HEK293T (cell line): ENCODE data around the gene MND1.
A peak's percentile ranks its signal among the peaks of the same experiment; 100 is the strongest.

ENCODE experiments used
- CTCF ChIA-PET: fragments of 350-600 bp; formaldehyde crosslinking; extraction: SDS; loops from one replicate; lab custom pipeline; 2021; ENCODE audit warnings: antibody characterized with exemption, inconsistent platforms; lab: Yijun Ruan, JAX
- POLR2A ChIA-PET: fragments of 350-600 bp; formaldehyde crosslinking; extraction: SDS; loops from one replicate; lab custom pipeline; 2020; ENCODE audit warnings: antibody characterized with exemption, inconsistent platforms; lab: Yijun Ruan, JAX
- DNase-seq: peaks from one replicate; pipeline ENCODE4 v3.0.0; 2012; ENCODE audit warnings: mixed read lengths; ENCODE audit errors: extremely low spot score
- ARNT ChIP-seq: fragments of 450-650 bp; IDR thresholded peaks from 2 replicates; pipeline ENCODE4 v1.6.1; 2017; ENCODE audit warnings: mild to moderate bottlenecking
- BHLHE40 ChIP-seq: fragments of 450-650 bp; IDR thresholded peaks from 2 replicates; pipeline ENCODE4 v1.6.1; 2016; ENCODE audit warnings: mild to moderate bottlenecking, moderate library complexity, borderline replicate concordance
- CTBP1 ChIP-seq: fragments of 450-650 bp; IDR thresholded peaks from 2 replicates; pipeline ENCODE4 v1.6.1; 2016; ENCODE audit warnings: borderline replicate concordance
- ELF4 ChIP-seq: fragments of 450-650 bp; IDR thresholded peaks from 2 replicates; pipeline ENCODE4 v1.6.1; 2017; ENCODE audit warnings: antibody characterized with exemption
- FOXA1 ChIP-seq: fragments of 450-650 bp; IDR thresholded peaks from 2 replicates; pipeline ENCODE4 v1.6.1; 2016; ENCODE audit warnings: mild to moderate bottlenecking
- FOXK2 ChIP-seq: fragments of 450-650 bp; IDR thresholded peaks from 2 replicates; pipeline ENCODE4 v1.6.1; 2016; ENCODE audit warnings: mild to moderate bottlenecking
- FOXM1 ChIP-seq: fragments of 450-650 bp; IDR thresholded peaks from 2 replicates; pipeline ENCODE4 v1.6.1; 2017; ENCODE audit warnings: mild to moderate bottlenecking, borderline replicate concordance
- HDGF ChIP-seq: fragments of 450-650 bp; IDR thresholded peaks from 2 replicates; pipeline ENCODE4 v1.6.1; 2017; ENCODE audit warnings: antibody characterized with exemption, borderline replicate concordance
- L3MBTL2 ChIP-seq: fragments of 450-650 bp; conservative IDR thresholded peaks from 2 replicates; pipeline ENCODE4 v1.6.1; 2016; ENCODE audit warnings: mild to moderate bottlenecking
- LEF1 ChIP-seq: fragments of 450-650 bp; IDR thresholded peaks from 2 replicates; pipeline ENCODE4 v1.6.1; 2017; ENCODE audit warnings: mild to moderate bottlenecking, borderline replicate concordance
- NFRKB ChIP-seq: fragments of 450-650 bp; IDR thresholded peaks from 2 replicates; pipeline ENCODE4 v1.6.1; 2016; ENCODE audit warnings: mild to moderate bottlenecking, moderate library complexity
- PKNOX1 ChIP-seq: fragments of 450-650 bp; IDR thresholded peaks from 2 replicates; pipeline ENCODE4 v1.6.1; 2016
- SP1 ChIP-seq: fragments of 450-650 bp; IDR thresholded peaks from 2 replicates; pipeline ENCODE4 v1.6.1; 2017
- SUZ12 ChIP-seq: fragments of 450-650 bp; IDR thresholded peaks from 2 replicates; pipeline ENCODE4 v1.6.1; 2016; ENCODE audit warnings: mild to moderate bottlenecking
- TARDBP ChIP-seq: fragments of 450-650 bp; IDR thresholded peaks from 2 replicates; pipeline ENCODE4 v1.6.1; 2016
- ZNF384 ChIP-seq: fragments of 450-650 bp; IDR thresholded peaks from 2 replicates; pipeline ENCODE4 v1.6.1; 2016

Gene MND1

DNA sequence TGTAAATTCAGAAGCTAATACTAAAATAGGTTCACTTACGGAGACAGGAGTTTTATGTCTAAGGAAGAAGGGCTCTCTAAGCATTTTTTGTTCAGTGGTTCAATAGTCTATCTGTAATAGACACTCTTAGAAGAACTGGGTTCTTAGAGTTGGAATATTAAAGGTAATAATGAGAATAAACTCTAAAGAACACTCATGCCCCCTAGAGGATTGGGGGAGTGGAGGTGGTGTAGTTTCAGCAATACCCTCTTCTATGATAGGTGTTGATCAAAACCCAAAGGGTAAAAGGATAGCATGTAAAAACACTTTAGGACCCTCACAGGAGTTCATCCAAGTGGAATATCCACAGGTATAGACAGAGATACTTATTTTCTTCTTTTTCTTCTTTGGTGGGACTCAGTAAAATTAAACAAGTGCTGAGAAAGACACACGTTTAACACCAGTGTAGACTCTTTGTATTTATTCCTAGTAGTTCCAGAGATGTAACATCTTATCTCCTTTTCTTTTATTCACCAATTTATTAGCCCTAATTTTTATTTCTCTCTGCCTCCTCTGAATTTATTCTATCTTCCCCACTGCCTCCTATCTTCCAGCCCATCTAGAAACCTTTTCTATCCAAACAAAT, 25.7 kb upstream of the MND1 start:
- ChIA-PET POLR2A (no interaction called here), CTCF (interaction anchor here (0.7 to 1.4 kb wide), 7 partner anchors 86 to 176 kb away, joined by 3 to 10 read pairs (median 3); no protein-coding TSS in a partner anchor)
- peak; percentile 55 for DNase-seq
- TF ChIP-seq BHLHE40 (no peak), ARNT (no peak), ZNF384 (no peak), FOXA1 (no peak), LEF1 (no peak), L3MBTL2 (no peak), TARDBP (no peak), FOXK2 (no peak), NFRKB (no peak), ELF4 (no peak)

- POLR2A ChIA-PET: no interaction called here
- no peak for DNase-seq
- CTCF ChIA-PET: interaction anchor here (0.6 to 1.7 kb wide), 2 partner anchors 180 to 211 kb away, joined by 3 to 9 read pairs; no protein-coding TSS in a partner anchor
- TF ChIP-seq SUZ12: no peak
- TF ChIP-seq HDGF: no peak
- no peak for TF ChIP-seq L3MBTL2
- no peak for TF ChIP-seq FOXA1
- no peak for TF ChIP-seq CTBP1
- TF ChIP-seq FOXK2: no peak
- TF ChIP-seq LEF1: no peak
- TF ChIP-seq ZNF384: no peak
- no peak for TF ChIP-seq ELF4
- TF ChIP-seq TARDBP: no peak
- no peak for TF ChIP-seq NFRKB
- TF ChIP-seq SP1: no peak
- TF ChIP-seq PKNOX1: no peak
- no peak for TF ChIP-seq ARNT
- TF ChIP-seq BHLHE40: no peak
- no peak for TF ChIP-seq FOXM1
Measured at GRCh38 chr4:153322791-153323190, 21.7 kb upstream of the MND1 start.

- ChIA-PET CTCF (no interaction called here), POLR2A (no interaction called here)
- DNase-seq: no peak
- TF ChIP-seq ARNT: no peak
- no peak for TF ChIP-seq PKNOX1
Measured at GRCh38 chr4:153324046-153324445, 20.4 kb upstream of the MND1 start.

- DNase-seq: no peak
- TF ChIP-seq FOXM1: no peak
- no peak for TF ChIP-seq NFRKB
- no peak for TF ChIP-seq TARDBP
- no peak for TF ChIP-seq FOXK2
- TF ChIP-seq ARNT: no peak
- TF ChIP-seq SP1: no peak
- TF ChIP-seq PKNOX1: no peak
- no peak for TF ChIP-seq FOXA1
- no peak for TF ChIP-seq BHLHE40
- TF ChIP-seq ZNF384: no peak
- no peak for TF ChIP-seq CTBP1
- no peak for TF ChIP-seq SUZ12
- TF ChIP-seq ELF4: no peak
- no peak for TF ChIP-seq LEF1
- TF ChIP-seq HDGF: no peak
- no peak for TF ChIP-seq L3MBTL2
- ChIA-PET POLR2A (no interaction called here), CTCF (no interaction called here)
Measured at GRCh38 chr4:153325558-153325957, 18.9 kb upstream of the MND1 start.

DNA sequence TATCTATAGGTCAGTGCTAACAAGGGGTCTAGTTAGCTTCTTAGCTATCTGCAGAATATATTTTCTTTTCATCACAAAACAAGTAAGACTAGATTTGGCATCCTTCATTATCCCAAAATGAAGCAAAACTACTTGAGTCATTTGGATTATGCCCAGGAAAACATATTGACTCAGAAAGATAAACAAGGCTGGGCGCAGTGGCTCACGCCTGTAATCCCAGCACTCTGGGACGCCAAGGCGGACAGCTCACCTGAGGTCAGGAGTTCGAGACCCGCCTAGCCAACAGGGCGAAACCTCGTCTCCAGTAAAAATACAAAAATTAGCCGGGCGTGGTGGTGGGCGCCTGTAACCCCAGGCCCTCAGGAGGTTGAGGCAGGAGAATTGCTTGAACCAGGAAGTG, 18.0 kb upstream of the MND1 start:
- POLR2A ChIA-PET: no interaction called here

More for the DNA sequence above, 18.0 kb upstream of the MND1 start:
- CTCF ChIA-PET: no interaction called here
- no peak for TF ChIP-seq SUZ12
- TF ChIP-seq FOXM1: no peak
- no peak for TF ChIP-seq ZNF384
- TF ChIP-seq HDGF: no peak
- TF ChIP-seq SP1: no peak
- TF ChIP-seq PKNOX1: no peak
- TF ChIP-seq TARDBP: no peak
- no peak for TF ChIP-seq L3MBTL2
- DNase-seq: no peak
